ENCODE results near the gene MPPED2.

- TF ChIP-seq, protein P1, sequence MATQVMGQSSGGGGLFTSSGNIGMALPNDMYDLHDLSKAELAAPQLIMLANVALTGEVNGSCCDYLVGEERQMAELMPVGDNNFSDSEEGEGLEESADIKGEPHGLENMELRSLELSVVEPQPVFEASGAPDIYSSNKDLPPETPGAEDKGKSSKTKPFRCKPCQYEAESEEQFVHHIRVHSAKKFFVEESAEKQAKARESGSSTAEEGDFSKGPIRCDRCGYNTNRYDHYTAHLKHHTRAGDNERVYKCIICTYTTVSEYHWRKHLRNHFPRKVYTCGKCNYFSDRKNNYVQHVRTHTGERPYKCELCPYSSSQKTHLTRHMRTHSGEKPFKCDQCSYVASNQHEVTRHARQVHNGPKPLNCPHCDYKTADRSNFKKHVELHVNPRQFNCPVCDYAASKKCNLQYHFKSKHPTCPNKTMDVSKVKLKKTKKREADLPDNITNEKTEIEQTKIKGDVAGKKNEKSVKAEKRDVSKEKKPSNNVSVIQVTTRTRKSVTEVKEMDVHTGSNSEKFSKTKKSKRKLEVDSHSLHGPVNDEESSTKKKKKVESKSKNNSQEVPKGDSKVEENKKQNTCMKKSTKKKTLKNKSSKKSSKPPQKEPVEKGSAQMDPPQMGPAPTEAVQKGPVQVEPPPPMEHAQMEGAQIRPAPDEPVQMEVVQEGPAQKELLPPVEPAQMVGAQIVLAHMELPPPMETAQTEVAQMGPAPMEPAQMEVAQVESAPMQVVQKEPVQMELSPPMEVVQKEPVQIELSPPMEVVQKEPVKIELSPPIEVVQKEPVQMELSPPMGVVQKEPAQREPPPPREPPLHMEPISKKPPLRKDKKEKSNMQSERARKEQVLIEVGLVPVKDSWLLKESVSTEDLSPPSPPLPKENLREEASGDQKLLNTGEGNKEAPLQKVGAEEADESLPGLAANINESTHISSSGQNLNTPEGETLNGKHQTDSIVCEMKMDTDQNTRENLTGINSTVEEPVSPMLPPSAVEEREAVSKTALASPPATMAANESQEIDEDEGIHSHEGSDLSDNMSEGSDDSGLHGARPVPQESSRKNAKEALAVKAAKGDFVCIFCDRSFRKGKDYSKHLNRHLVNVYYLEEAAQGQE (IDR thresholded peaks at IDR 0.05; ENCODE audit: insufficient read depth in 1 of 2, low read depth in 2 of 2, low read length in 2 of 2) = no peak
- no peak for TF ChIP-seq POLR2AphosphoS5 (IDR thresholded peaks at IDR 0.05; ENCODE audit: low read depth, low read length)
- TF ChIP-seq SIN3A (IDR thresholded peaks at IDR 0.05; ENCODE audit: borderline replicate concordance, insufficient read depth, low read length) = no peak
- no peak for TF ChIP-seq FOXP2 (optimal IDR thresholded peaks at IDR 0.05; ENCODE audit: borderline replicate concordance, extremely low read depth, extremely low read length, insufficient read depth)
Measured at GRCh38 chr11:30424321-30424720, 161.8 kb downstream of the MPPED2 start.

Data from PFSK-1 (cell line).